ENCODE measurements around the gene HEXIM1. TPM values are rescaled to one million over a fixed set of nuclear protein-coding genes. Genes with fewer than 3 reads are reported as not detected.

Gene HEXIM1
- total RNA-seq, 1 experiment from 2014 or later: 20.3 TPM

DNA sequence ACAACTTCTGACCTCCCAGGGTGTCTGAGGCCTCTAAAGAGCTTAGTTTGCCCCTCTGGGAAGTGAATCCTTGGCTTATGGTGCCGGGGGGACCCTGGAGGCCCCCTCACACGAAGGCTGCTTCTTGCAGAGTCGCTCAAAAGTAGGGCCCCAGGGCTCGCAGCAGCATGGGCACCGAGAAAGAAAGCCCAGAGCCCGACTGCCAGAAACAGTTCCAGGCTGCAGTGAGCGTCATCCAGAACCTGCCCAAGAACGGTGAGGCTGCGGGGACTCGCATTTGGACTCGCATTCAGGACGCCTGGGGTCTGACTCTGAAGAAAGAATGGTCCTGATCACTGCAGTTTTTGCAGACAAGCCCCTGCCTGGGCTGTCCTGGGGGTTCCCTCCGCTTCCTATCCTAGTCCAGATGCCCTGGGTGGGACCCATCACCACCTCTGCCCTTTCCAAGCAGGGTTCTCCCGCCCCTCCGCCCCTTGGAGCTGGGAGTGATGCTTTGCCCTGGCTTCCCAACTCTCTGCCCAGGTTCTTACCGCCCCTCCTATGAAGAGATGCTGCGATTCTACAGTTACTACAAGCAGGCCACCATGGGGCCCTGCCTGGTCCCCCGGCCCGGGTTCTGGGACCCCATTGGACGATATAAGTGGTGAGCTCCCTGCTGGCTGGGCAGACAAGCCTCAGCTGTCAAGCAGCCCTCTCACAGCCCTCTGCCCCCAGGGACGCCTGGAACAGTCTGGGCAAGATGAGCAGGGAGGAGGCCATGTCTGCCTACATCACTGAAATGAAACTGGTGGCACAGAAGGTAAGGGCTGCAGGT is 12.1 kb upstream of the HEXIM1 start:
- no peaks in the 10 kb centered on the region for H3K9me3 ChIP-seq
- no peaks in the 10 kb centered on the region for H3K36me3 ChIP-seq
- H3K27me3 ChIP-seq: no peaks in the 10 kb centered on the region
- no peak for DNase-seq
- H3K4me3 ChIP-seq: peak overlapping the region; percentile 60

DNA sequence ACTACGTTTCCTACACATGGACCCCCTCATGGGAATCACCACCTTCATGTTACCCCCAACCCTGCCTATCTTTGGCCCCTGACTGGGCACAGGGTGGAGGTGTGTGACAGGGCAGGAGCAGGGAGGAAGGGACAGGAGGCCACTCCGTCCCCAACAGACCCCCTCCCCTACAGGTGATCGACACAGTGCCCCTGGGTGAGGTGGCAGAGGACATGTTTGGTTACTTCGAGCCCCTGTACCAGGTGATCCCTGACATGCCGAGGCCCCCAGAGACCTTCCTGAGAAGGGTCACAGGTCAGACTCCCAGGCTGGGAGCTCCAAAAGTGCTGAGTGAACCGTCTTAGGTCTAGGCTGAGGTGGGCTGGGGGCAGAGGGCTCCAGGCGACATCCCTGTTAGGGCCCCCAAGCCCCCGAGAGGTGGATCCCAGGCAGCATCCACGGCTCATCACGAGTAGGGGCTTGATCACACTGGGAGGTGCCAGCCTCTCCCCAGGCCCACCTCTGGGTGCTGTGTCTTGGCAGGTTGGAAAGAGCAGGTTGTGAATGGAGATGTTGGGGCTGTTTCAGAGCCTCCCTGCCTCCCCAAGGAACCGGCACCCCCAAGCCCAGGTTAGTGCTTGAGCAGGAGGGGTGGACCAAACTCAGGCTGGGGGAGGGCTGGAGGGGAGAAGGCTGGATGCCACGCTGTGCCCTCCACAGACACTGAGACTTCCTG is 11.3 kb upstream of the HEXIM1 start:
- no peak overlapping the region for H3K4me3 ChIP-seq
- H3K36me3 ChIP-seq: no peaks in the 10 kb centered on the region
- H3K9me3 ChIP-seq: no peaks in the 10 kb centered on the region
- H3K27me3 ChIP-seq: no peaks in the 10 kb centered on the region
- DNase-seq: no peak

DNA sequence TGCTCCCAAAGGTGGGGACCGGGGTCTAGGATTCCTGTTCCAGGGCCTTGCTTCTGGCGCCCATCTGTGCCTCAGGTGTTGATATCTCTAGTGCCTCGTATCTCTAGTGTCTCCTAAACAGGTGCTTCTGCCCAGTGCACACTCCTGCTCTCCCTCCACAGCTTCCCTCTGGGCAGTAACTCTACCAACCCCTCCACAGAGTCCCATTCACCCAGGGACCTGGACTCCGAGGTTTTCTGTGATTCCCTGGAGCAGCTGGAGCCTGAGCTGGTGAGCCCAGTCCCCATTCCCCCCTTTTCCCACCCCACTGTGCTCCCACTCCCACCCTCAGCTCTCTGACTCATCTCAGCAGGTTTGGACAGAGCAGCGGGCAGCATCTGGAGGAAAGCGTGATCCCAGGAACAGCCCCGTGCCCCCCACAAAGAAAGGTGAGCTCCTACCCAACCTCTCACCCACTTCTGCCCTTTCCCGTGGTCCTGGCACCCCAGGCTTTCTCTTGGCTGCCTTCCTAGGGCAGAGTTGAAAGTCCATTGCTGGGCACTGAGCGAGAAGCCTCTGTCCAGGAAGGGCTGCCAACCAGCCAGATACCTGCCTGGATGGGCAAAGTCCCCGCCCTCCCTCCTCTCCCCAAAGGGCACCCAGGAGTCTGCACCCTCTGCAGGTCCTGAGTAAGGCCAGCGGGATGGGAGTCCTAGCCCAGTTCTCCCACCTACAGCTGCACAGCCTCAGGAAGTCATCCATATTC is 10.5 kb upstream of the HEXIM1 start:
- DNase-seq: no peak
- H3K27me3 ChIP-seq: no peaks in the 10 kb centered on the region
- H3K9me3 ChIP-seq: no peaks in the 10 kb centered on the region
- no peak overlapping the region for H3K4me3 ChIP-seq
- H3K36me3 ChIP-seq: no peaks in the 10 kb centered on the region

DNA sequence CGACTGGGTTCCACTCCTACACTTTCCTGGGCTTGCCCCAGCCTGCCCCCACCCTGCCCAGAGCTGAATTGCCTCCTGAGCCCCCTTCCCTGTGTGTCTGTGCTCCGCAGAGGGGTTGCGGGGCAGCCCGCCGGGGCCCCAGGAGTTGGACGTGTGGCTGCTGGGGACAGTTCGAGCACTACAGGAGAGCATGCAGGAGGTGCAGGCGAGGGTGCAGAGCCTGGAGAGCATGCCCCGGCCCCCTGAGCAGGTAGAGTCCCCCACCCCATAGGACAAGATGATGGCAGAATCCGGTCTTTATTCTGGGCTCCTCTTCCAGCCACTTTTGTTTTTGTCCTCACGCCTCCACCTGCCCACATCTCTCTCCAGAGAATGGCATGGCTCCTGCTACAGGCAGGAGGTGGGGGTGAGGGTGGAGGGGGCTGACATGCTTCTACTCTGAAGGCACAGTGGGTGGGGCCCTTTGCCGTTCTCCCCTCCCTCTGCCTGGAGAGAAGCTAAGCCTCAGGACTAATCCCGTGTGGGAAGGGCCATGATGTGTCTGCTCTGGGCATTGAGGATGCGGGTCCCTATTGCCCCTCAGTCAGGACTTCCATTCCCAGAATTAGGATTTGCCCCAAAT is 9.3 kb upstream of the HEXIM1 start:
- Histone ChIP-seq H3K9me3 (no peaks in the 10 kb centered on the region), H3K36me3 (no peaks in the 10 kb centered on the region), H3K4me3 (no peak overlapping the region), H3K27me3 (no peaks in the 10 kb centered on the region)
- DNase-seq: no peak

DNA sequence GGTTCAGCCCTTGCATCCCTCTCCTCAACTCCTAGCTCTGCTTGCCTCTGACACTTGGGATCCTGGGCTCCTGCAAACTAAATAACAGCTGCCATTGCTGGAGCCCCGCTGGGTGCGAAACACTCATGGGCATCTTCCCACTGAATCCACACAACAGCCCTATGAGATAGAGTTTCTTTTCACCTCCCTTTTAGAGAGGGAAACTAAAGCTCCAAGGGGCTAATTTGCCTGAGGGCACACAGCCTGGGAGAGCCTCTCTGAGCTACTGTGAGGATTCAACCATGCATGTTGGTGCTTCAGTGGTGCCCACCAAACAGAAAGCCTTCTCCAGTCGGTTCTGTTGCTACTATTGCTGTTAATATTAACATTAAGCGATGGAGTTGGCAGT is 8.7 kb upstream of the HEXIM1 start:
- H3K36me3 ChIP-seq: no peaks in the 10 kb centered on the region
- no peaks in the 10 kb centered on the region for H3K27me3 ChIP-seq
- no peak for DNase-seq
- H3K9me3 ChIP-seq: no peaks in the 10 kb centered on the region
- H3K4me3 ChIP-seq: no peak overlapping the region

DNA sequence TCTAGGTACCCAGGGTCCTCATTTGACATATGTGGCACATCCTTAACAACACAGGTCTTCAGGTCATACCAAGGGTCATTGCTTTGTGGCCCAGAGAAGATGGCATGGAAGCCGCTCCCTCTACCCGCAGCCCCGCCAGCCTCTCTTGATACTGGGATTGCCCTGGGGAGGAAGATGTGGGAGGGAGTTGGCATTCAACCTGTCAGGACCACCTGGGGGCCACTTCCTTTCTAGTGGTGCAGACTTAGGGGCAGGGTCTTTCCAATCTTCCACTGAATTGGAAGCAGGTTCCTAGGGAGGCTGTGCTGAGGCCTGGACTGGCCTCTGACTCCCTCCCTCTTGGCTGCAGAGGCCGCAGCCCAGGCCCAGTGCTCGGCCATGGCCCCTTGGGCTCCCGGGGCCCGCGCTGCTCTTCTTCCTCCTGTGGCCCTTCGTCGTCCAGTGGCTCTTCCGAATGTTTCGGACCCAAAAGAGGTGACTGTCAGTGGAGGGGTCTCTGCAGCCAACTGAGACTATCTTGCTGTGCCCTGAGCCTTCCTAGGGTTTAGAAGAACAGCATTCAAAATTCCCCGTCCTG is 5.1 kb upstream of the HEXIM1 start:
- H3K9me3 ChIP-seq: no peaks in the 10 kb centered on the region
- no peak for DNase-seq
- H3K4me3 ChIP-seq: no peak overlapping the region
- H3K36me3 ChIP-seq: no peaks in the 10 kb centered on the region
- H3K27me3 ChIP-seq: no peaks in the 10 kb centered on the region

DNA sequence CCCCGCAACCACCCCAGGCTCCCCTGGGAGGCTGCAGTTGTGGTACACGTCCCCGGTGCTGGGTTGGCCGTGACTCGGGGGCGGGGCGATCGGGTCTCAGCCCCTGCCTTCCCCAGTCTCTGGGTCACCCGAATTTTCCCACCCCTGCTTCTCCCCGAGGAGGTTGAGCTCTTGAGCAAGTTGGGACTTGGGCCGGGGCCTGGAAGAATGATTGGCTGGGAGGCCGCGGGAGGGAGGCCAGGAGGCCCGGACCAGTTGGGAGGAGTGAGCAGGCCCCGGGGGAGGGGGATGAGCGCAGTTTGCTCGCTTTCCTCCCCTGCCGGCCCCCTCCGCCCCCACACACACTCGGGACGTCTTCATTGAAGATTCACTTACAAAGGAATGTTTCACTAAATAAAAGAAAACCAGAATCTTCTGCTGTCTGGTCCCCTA is 4.5 kb upstream of the HEXIM1 start:
- Histone ChIP-seq H3K27me3 (no peaks in the 10 kb centered on the region), H3K9me3 (no peaks in the 10 kb centered on the region), H3K36me3 (no peaks in the 10 kb centered on the region), H3K4me3 (peak overlapping the region; percentile 29)
- DNase-seq: peak; percentile 81

DNA sequence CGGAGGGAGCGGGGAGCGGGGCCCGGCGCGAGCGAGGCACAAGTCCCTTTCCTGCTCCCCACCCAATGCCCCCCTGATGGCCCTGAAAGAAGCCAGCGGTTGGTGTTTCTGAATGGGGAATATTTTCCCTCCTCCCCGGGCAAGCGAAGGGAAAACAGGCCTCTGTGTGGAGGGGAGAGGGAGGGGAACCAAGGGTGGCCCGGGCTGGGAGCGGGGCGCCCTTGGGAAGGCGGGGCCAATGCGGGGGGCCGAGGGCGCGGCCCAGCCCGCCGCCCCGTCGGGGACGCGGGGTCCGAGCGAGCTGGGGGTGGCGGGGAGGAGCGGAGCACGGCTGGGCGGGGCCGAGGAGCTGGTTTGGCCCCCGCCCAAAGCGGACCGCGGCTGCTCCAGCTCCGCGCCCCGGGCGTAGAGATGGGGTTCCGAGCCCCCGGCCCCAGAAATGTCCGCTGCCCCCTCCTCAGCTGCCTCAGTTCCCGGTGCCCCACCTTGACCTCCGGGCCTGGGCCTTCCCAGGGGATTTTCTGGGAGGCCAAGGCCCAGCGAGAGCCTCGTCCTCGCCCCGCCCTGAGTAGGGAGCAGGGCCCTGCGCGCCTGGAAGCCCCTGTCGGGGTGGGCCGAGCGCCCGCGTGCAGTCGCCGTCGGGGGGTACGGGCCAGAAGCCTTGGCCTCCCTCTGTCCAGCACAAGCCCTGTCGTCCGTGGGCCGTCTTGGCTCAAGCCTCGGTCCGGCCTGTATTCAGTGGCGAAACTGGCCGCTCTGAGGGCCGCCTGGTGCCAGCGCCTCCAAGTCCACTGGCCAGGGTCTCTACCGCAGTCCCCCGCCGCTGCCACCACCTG is 3.9 kb upstream of the HEXIM1 start:
- Histone ChIP-seq H3K4me3 (peak overlapping the region; percentile 29), H3K36me3 (no peaks in the 10 kb centered on the region), H3K27me3 (no peaks in the 10 kb centered on the region), H3K9me3 (no peaks in the 10 kb centered on the region)
- no peak for DNase-seq

DNA sequence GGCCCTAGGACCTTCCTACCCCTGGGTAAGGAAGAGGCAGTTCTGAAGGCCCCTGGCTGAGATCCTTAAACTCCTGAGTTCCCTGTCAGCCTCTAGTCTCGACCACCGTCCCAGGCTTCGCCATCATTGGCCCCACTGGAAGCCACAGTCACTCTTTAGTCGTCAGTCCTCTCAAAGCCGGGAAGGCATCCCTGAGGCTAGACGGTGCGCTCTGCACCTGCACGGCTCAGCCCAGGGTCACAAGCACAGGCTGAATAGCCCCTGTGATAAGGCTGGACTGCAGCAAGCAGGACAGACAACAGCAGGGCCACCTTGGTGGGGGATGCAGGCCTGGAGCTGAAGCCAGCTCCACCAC is 3.3 kb upstream of the HEXIM1 start:
- Histone ChIP-seq H3K36me3 (peaks cover 4% of the 10 kb centered on the region; the same call in 1 of the 2 replicates), H3K27me3 (no peaks in the 10 kb centered on the region), H3K4me3 (no peak overlapping the region), H3K9me3 (no peaks in the 10 kb centered on the region)
- no peak for DNase-seq

DNA sequence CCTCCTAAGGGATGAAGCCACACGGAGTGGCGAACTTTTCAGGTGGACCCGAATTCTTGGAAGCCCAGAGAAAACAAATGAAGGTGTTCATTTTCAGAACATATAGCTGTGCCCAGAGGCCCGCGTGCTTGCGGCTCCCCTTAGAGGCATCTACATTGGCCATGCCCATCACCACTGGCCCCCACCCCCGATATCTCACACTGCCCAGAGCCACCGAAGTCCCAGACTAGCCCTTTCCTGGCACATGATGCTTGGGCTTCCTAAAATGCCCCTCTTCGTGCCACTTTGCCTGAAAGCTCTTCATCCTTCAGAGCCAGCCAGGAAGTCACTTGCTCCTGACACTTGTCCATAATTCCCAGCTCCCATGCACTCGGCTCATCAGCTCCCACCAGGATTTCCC is 2.1 kb upstream of the HEXIM1 start:
- Histone ChIP-seq H3K36me3 (peaks cover 14% of the 10 kb centered on the region), H3K4me3 (no peak overlapping the region), H3K9me3 (no peaks in the 10 kb centered on the region), H3K27me3 (no peaks in the 10 kb centered on the region)
- DNase-seq: no peak

DNA sequence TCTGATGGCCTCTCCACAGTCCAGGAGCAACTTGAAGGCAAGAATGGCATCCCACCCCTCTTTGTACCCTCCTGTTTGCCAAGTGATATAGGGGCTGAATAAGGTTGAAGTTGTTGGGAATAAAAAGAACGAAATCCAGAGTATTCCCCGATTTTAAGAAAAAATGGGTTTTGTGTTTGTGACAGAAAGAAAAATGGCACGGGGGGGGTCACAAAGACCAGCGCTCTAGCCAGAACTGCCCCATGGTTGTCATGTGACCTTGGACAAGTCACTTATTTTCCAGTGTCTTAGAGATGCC is 1.7 kb upstream of the HEXIM1 start:
- Histone ChIP-seq H3K4me3 (peak overlapping the region; percentile 93), H3K27me3 (no peaks in the 10 kb centered on the region), H3K9me3 (no peaks in the 10 kb centered on the region), H3K36me3 (peaks cover 18% of the 10 kb centered on the region)
- DNase-seq: no peak

DNA sequence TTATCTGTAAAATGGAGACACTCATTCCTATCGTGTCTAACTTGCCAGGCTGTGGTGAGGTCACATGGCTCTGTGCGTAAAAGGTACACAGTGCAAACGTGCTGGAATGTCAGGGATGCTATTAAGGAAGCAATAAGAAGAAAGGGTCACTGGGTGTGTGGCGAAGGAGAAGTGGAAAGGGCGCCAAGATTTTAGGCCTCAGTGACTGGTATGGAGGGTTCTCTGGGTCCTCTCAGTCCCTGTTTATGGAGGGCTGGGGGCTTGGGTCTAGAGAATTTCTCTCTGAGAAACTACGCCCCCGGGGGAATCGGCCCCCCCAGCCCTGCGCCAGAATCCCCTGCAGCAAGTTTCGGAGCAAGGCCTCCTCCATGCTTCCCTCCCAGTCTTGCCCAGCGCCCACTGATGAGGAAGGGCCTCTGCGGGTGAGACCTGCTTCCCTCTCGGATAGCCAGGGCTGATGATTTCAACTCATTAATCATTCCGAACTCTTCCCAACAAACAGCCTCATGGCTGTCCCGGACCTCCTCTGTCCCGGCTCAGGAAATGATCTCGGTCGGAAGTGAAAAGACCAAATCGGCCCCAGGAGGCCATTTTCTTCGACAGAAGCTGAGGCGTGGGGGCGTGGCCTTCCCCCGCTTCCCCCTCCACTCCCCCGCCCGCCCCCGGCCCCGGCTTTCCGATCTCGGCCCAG is 1.2 kb upstream of the HEXIM1 start:
- H3K36me3 ChIP-seq: peaks cover 20% of the 10 kb centered on the region
- H3K4me3 ChIP-seq: peak overlapping the region; percentile 93
- H3K27me3 ChIP-seq: no peaks in the 10 kb centered on the region
- H3K9me3 ChIP-seq: no peaks in the 10 kb centered on the region
- no peak for DNase-seq

DNA sequence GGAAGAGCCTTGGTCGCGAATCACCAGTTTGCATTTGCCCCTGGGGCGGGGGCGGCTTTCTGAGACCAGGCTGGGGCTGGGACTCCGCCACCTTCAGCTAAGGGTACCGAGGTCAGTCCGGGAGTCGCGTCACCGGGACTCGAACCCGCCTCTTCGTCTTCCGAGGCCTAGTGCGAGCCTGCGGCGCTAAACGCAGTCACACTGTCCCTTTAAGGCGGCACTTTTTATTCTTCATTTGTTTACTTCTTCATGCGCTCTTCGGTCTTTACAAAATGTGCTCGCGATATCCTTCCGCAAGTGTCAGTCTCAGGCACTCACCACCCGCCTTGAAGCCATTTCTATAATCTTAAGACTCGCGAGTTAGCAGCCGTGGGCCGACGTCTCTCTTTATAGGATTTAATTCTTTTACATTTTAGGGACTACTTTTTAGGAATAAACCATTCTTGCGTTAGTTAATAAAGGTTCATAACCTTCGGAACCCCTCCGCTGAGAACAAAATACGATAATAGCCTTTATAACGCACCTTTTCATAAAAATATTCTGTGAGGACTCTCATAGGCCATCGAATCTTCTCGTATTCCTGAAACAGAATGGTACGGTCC is 593 bp upstream of the HEXIM1 start:
- DNase-seq: peak; percentile 86
- peak overlapping the region; percentile 93 for H3K4me3 ChIP-seq
- no peaks in the 10 kb centered on the region for H3K27me3 ChIP-seq
- peaks cover 20% of the 10 kb centered on the region for H3K36me3 ChIP-seq
- H3K9me3 ChIP-seq: no peaks in the 10 kb centered on the region

DNA sequence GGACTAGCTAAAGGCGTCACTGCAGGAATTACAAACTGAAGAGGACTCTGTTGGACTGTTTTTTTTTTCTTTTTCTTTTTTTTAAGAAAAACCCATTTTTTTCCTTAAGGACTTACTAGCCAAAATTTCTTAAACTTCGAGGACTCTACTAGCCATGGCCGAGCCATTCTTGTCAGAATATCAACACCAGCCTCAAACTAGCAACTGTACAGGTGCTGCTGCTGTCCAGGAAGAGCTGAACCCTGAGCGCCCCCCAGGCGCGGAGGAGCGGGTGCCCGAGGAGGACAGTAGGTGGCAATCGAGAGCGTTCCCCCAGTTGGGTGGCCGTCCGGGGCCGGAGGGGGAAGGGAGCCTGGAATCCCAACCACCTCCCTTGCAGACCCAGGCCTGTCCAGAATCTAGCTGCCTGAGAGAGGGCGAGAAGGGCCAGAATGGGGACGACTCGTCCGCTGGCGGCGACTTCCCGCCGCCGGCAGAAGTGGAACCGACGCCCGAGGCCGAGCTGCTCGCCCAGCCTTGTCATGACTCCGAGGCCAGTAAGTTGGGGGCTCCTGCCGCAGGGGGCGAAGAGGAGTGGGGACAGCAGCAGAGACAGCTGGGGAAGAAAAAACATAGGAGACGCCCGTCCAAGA is 878 bp downstream of the HEXIM1 start:
- DNase-seq: peak; percentile 87
- Histone ChIP-seq H3K4me3 (peak overlapping the region; percentile 93), H3K36me3 (peaks cover 20% of the 10 kb centered on the region), H3K27me3 (no peaks in the 10 kb centered on the region), H3K9me3 (no peaks in the 10 kb centered on the region)

Data from MG63 (cell line).